HG03060 (cell line): ENCODE data around the gene NUBPL.

Experiments
- ATAC-seq: cut with Tn5 transposase; IDR thresholded peaks from one replicate; pipeline ENCODE4 v1.9.1; 2021; ENCODE audit warnings: low read depth, moderate number of reproducible peaks; ENCODE audit not compliant: unreplicated experiment

Gene NUBPL

GRCh38 chr14:31897581-31898186, 336.5 kb downstream of the NUBPL start:
- no peak for ATAC-seq

GRCh38 chr14:31898838-31899528, 337.8 kb downstream of the NUBPL start:
- ATAC-seq, result no peak

- ATAC-seq, result no peak
Measured at GRCh38 chr14:31902002-31902401, 340.8 kb downstream of the NUBPL start.

- no peak for ATAC-seq
Measured at GRCh38 chr14:31902945-31903646, 341.9 kb downstream of the NUBPL start.

GRCh38 chr14:31909977-31910376, 348.8 kb downstream of the NUBPL start:
- no peak for ATAC-seq
